ENCODE data around the gene AKR1A1.

- no peak for TF ChIP-seq CTCF (IDR thresholded peaks at IDR 0.05)
- TF ChIP-seq POLR2A (IDR thresholded peaks at IDR 0.05), result no peak
These were observed 67.0 kb downstream of the AKR1A1 start for GRCh38 chr1:45617618-45618017.
